K562 (cell line): ENCODE data around the gene NPEPPS. TPM values are rescaled to one million over a fixed set of nuclear protein-coding genes. Genes with fewer than 3 reads are reported as not detected.

Experiments used
- ATAC-seq: fragments of 200-7000 bp; cut with Tn5 transposase; 3 replicates; pipeline ENCODE4 v1.9.1; 2020; ENCODE audit warnings: moderate library complexity
- BruUV-seq: library from RNA; stranded (reverse); fragments of 400-500 nt; replicated peaks from 2 replicates; lab custom pipeline; 2021; lab: Mats Ljungman, UMichigan
- CTCF ChIA-PET: fragments of 300-600 bp; formaldehyde crosslinking; extraction: SDS; loops from one replicate; lab custom pipeline; 2021; ENCODE audit warnings: low intra/inter-chr PET ratio; lab: Yijun Ruan, JAX
- POLR2A ChIA-PET: fragments of 300-600, 350-650 bp; sonication (Branson Sonifier 250); formaldehyde crosslinking; extraction: SDS; loops from one replicate; lab custom pipeline; 2021; ENCODE audit warnings: antibody characterized with exemption, inconsistent platforms; lab: Yijun Ruan, JAX
- DNase-seq, 4 experiments: peaks; one replicate each; pipeline versions ENCODE4 v3.0.0 to v3.0.0-alpha.2; 2011 to 2018; ENCODE audit warnings: low spot score in 3 of 4, mixed read lengths in 3 of 4; ENCODE audit errors: extremely low read depth in 1 of 4
- FAIRE-seq: peaks from 2 replicates; lab custom pipeline; 2011; peaks lifted over from hg19 to GRCh38; lab: Jason Lieb, UNC
- H2AFZ ChIP-seq: 2 replicates; pipeline ENCODE4 v1.6.0; 2011; ENCODE audit warnings: low read depth, low read length, control low read depth, inconsistent platforms
- H3K27ac ChIP-seq: fragments of 200-600 bp; 3 replicates; pipeline ENCODE4 v1.8.0; 2011; ENCODE audit warnings: low read depth, mild to moderate bottlenecking, control low read depth, inconsistent platforms, low read length, moderate library complexity, mixed read lengths; ENCODE audit errors: extremely low read depth
- H3K27me3 ChIP-seq, 2 experiments: fragments of 300-600 bp in 1 of 2; 2 replicates in 1 of 2; 3 replicates in 1 of 2; pipeline versions ENCODE4 v1.6.0 to v1.8.0; 2011; ENCODE audit warnings: inconsistent platforms in 2 of 2, low read length in 2 of 2, mild to moderate bottlenecking in 1 of 2, mixed read lengths in 1 of 2, moderate library complexity in 1 of 2; ENCODE audit not compliant: control insufficient read depth in 2 of 2, insufficient read depth in 2 of 2
- H3K36me3 ChIP-seq: fragments of 300-600 bp; 3 replicates; pipeline ENCODE4 v1.8.0; 2011; ENCODE audit warnings: mild to moderate bottlenecking, low read length, inconsistent platforms; ENCODE audit not compliant: control insufficient read depth, insufficient read depth
- H3K4me1 ChIP-seq, 2 experiments: fragments of 200-600 bp in 1 of 2; replicated peaks in 1 of 2; 2 replicates in 1 of 2; 3 replicates in 1 of 2; pipeline versions ENCODE4 v1.5.1 to v1.8.0; 2011; ENCODE audit warnings: inconsistent platforms in 2 of 2, low read length in 2 of 2, mild to moderate bottlenecking in 1 of 2, mixed read lengths in 1 of 2, moderate library complexity in 1 of 2; ENCODE audit not compliant: control insufficient read depth in 2 of 2, insufficient read depth in 2 of 2
- H3K4me2 ChIP-seq: 2 replicates; pipeline ENCODE4 v1.6.1; 2011; ENCODE audit warnings: low read length, control low read depth, inconsistent platforms, mixed read lengths; ENCODE audit not compliant: insufficient read depth
- H3K4me3 ChIP-seq: fragments of 200-600 bp; sonication (generic), shearing (Covaris generic); 2 replicates; pipeline ENCODE4 v1.5.1; 2016; ENCODE audit warnings: control low read depth, inconsistent platforms
- H3K79me2 ChIP-seq: fragments of 200-600 bp; 3 replicates; pipeline ENCODE4 v1.8.0; 2011; ENCODE audit warnings: low read length, inconsistent platforms; ENCODE audit not compliant: control insufficient read depth, insufficient read depth
- H3K9ac ChIP-seq, 2 experiments: 2 replicates each; pipeline versions ENCODE4 v1.6.0 to v1.6.1; 2011; ENCODE audit warnings: low read depth in 2 of 2, low read length in 2 of 2, control low read depth in 1 of 2, inconsistent platforms in 1 of 2, mild to moderate bottlenecking in 1 of 2, mixed read lengths in 1 of 2; ENCODE audit not compliant: insufficient read depth in 1 of 2
- H3K9me1 ChIP-seq: one replicate; pipeline ENCODE4 v1.6.0; 2011; ENCODE audit warnings: inconsistent platforms, mild to moderate bottlenecking, low read length, moderate library complexity; ENCODE audit not compliant: control insufficient read depth, insufficient read depth
- H3K9me3 ChIP-seq: replicated peaks from 2 replicates; pipeline ENCODE4 v1.5.1; 2011; ENCODE audit warnings: low read depth, low read length, inconsistent platforms; ENCODE audit not compliant: control insufficient read depth, insufficient read depth
- H4K20me1 ChIP-seq: replicated peaks from 2 replicates; pipeline ENCODE4 v1.6.1; 2011; ENCODE audit warnings: low read length, inconsistent platforms, mixed read lengths; ENCODE audit not compliant: control insufficient read depth, insufficient read depth
- CBFA2T2 ChIP-seq: fragments of 450-650 bp; conservative IDR thresholded peaks from 2 replicates; pipeline ENCODE4 v1.6.1; 2017; ENCODE audit warnings: mild to moderate bottlenecking
- DPF2 ChIP-seq: fragments of 450-650 bp; IDR thresholded peaks from 2 replicates; pipeline ENCODE4 v1.6.1; 2016
- EWSR1 ChIP-seq: fragments of 450-650 bp; IDR thresholded peaks from 2 replicates; pipeline ENCODE4 v1.6.1; 2018; ENCODE audit warnings: borderline replicate concordance, mild to moderate bottlenecking, low read depth, moderate library complexity; ENCODE audit not compliant: partially characterized antibody
- RAD21 ChIP-seq, 2 experiments: fragments of 250-450 bp in 1 of 2; fragments of 450-650 bp in 1 of 2; sonication (Bioruptor Pico) in 1 of 2; formaldehyde crosslinking in 1 of 2; IDR thresholded peaks in 1 of 2; conservative IDR thresholded peaks in 1 of 2; 2 replicates each; pipeline versions ENCODE4 v1.4.0 to v1.8.0; 2020 to 2022; ENCODE audit warnings: mild to moderate bottlenecking in 2 of 2, moderate library complexity in 1 of 2
- RFX1 ChIP-seq: fragments of 450-650 bp; IDR thresholded peaks from 2 replicates; pipeline ENCODE4 v1.6.1; 2016; ENCODE audit warnings: mild to moderate bottlenecking, moderate library complexity
- WGBS: fragments of 100-300 bp; shearing (Covaris generic); methylation state at CpG from one replicate; pipeline ENCODE4 v1.1.6; 2016; ENCODE audit warnings: low coverage, mixed read lengths; ENCODE audit not compliant: insufficient coverage; ENCODE audit errors: missing lambda C conversion rate; 5-methylcytosine and 5-hydroxymethylcytosine counted together
- in situ Hi-C: fragments of 300-500 bp; cut with MboI; formaldehyde crosslinking; loops from 4 replicates; pipeline ENCODE4 v1.15.0; 2018; ENCODE audit warnings: inconsistent platforms, mixed read lengths
- intact Hi-C: fragments of 100-400 bp; cut with micrococcal nuclease; formaldehyde crosslinking; loops from 2 replicates; pipeline ENCODE4 v1.14.2; 2022
- polyA plus RNA-seq, 8 experiments: library from polyadenylated mRNA; depleted of rRNA in 4 of 8; stranded (reverse) in 5 of 8; unstranded in 3 of 8; fragments of >200 nt; fragmentation: Nextera tagmentation in 2 of 8; fragmentation: Illumina TruSeq in 1 of 8; extraction: Ambion mirVana in 2 of 8; extraction: Trizol in 1 of 8; gene quantifications; 2 replicates each; pipeline versions ENCODE4 v1.2.1 to v1.2.3, GENCODE V29; 2011 to 2014; ENCODE audit warnings: inconsistent platforms in 1 of 8, missing spikeins in 1 of 8
- total RNA-seq, 7 experiments: library from RNA; depleted of rRNA in 6 of 7; stranded (reverse); fragments of >200 nt in 6 of 7; fragmentation: Illumina TruSeq in 2 of 7; extraction: Trizol in 2 of 7; gene quantifications; 2 replicates each; pipeline versions ENCODE4 v1.2.1 to v1.2.3, GENCODE V29; 2011 to 2021; ENCODE audit warnings: low replicate concordance in 1 of 7
- TF ChIP-seq, protein P1 (sequence below), 2 experiments: fragments of 450-650 bp; formaldehyde crosslinking in 1 of 2; IDR thresholded peaks; 2 replicates each; pipeline versions ENCODE4 v1.4.0 to v1.6.1; 2014 to 2020; ENCODE audit warnings: mild to moderate bottlenecking in 2 of 2, borderline replicate concordance in 1 of 2, low read depth in 1 of 2
- TF ChIP-seq, protein P2 (sequence below): fragments of 450-650 bp; formaldehyde crosslinking; IDR thresholded peaks from 2 replicates; pipeline ENCODE4 v1.4.0; 2020; ENCODE audit warnings: mild to moderate bottlenecking, moderate library complexity
- TF ChIP-seq, protein P3 (sequence below), 3 experiments: IDR thresholded peaks in 2 of 3; conservative IDR thresholded peaks in 1 of 3; 2 replicates each; pipeline ENCODE4 v1.5.1; 2011 to 2012; ENCODE audit warnings: low read length in 3 of 3, mild to moderate bottlenecking in 3 of 3, control low read depth in 2 of 3, improper control_type of control experiment in 1 of 3, inconsistent platforms in 1 of 3, low read depth in 1 of 3, mixed read lengths in 1 of 3, moderate library complexity in 1 of 3; ENCODE audit not compliant: insufficient read depth in 2 of 3

Gene NPEPPS
- total and polyA plus RNA-seq, 9 of the 15 experiments (the other 6 are each of a cell fraction or from before 2014, with no cell fraction given), result 21.4 to 108 (median 46.0) TPM

DNA sequence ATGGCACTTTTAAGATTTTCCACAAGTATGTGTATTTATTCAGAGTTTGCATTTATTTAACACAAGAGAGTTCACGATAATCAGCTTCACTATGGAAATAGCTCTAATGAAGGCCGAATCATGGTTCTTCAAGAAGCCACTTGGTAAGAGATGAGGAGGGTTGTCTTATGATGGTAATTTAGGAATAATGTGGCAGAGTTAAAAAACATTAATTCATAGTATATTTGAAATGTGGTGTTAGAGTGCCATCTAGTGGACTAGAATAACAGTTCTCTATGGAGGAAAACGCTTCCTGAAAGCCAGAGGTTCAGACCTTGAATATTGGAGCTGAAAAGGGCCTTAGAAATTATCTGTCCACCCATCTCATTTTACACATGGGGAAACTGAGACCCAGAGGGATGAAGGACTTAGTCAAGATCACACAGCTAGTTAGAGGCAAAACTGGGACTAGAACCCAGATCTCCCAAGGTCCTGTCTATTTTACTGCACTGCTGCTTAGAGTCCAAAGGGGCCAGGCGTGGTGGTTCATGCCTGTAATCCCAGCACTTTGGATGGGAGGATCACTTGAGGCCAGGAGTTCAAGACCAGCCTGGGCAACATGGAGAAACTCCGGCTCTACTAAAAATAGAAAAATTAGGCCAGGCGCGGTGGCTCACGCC lies 85.0 kb downstream of the NPEPPS start:
- H3K4me1 ChIP-seq, result no peaks in the 10 kb centered on the region
- FAIRE-seq (peak; percentile 75), DNase-seq (peak; percentile 27 to 64 (median 30)), ATAC-seq (peak; percentile 84)
- no peaks in the 10 kb centered on the region for H3K27me3 ChIP-seq
- no peaks in the 10 kb centered on the region for H3K9me1 ChIP-seq
- WGBS, result 66% methylated on average over 8 of the region's 8 CpGs
- no peaks in the 10 kb centered on the region for H3K79me2 ChIP-seq
- no peak overlapping the region for H3K4me3 ChIP-seq
- H2AFZ ChIP-seq, result no peak overlapping the region
- ChIA-PET CTCF (interaction anchor here (0.6 to 2.4 kb wide), 5 partner anchors 83 to 674 kb away, joined by 3 to 13 read pairs (median 4); no protein-coding TSS in a partner anchor), POLR2A (no interaction called here)
- in situ Hi-C loops (loop anchor here (5.0 to 25.0 kb wide), 3 partner anchors 254 to 629 kb away; partner anchors contain the start of gene RPRML), intact Hi-C loops (loop anchor here (2.0 to 5.0 kb wide), 3 partner anchors 115 to 385 kb away; no protein-coding TSS in a partner anchor)
- H3K36me3 ChIP-seq, result peaks cover 83% of the 10 kb centered on the region
- 0 out of 3 replicates have a peak overlapping the region, but pooled peaks have one; percentile 33 for H3K27ac ChIP-seq
- H3K9me3 ChIP-seq, result no peaks in the 10 kb centered on the region
- no peak overlapping the region for H3K4me2 ChIP-seq
- no TSS peak for BruUV-seq
- H3K9ac ChIP-seq, result no peak overlapping the region
- H4K20me1 ChIP-seq, result no peaks in the 10 kb centered on the region
- TF ChIP-seq RFX1, result 0 out of 2 replicates have a peak, but pooled peaks have one; percentile 6
- TF ChIP-seq EWSR1, result peak; percentile 76
- TF ChIP-seq, protein P1, sequence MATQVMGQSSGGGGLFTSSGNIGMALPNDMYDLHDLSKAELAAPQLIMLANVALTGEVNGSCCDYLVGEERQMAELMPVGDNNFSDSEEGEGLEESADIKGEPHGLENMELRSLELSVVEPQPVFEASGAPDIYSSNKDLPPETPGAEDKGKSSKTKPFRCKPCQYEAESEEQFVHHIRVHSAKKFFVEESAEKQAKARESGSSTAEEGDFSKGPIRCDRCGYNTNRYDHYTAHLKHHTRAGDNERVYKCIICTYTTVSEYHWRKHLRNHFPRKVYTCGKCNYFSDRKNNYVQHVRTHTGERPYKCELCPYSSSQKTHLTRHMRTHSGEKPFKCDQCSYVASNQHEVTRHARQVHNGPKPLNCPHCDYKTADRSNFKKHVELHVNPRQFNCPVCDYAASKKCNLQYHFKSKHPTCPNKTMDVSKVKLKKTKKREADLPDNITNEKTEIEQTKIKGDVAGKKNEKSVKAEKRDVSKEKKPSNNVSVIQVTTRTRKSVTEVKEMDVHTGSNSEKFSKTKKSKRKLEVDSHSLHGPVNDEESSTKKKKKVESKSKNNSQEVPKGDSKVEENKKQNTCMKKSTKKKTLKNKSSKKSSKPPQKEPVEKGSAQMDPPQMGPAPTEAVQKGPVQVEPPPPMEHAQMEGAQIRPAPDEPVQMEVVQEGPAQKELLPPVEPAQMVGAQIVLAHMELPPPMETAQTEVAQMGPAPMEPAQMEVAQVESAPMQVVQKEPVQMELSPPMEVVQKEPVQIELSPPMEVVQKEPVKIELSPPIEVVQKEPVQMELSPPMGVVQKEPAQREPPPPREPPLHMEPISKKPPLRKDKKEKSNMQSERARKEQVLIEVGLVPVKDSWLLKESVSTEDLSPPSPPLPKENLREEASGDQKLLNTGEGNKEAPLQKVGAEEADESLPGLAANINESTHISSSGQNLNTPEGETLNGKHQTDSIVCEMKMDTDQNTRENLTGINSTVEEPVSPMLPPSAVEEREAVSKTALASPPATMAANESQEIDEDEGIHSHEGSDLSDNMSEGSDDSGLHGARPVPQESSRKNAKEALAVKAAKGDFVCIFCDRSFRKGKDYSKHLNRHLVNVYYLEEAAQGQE (IDR thresholded peaks at IDR 0.05; ENCODE audit: borderline replicate concordance), result peak; percentile 74; the same call in 1 of the 2 replicates
- TF ChIP-seq, protein P1 (CRISPR knock-in tag; IDR thresholded peaks at IDR 0.05; ENCODE audit: low read depth), result no peak
- TF ChIP-seq CBFA2T2, result no peak
- TF ChIP-seq RAD21 (CRISPR knock-in tag; conservative IDR thresholded peaks at IDR 0.05 in 1 of 2, IDR thresholded peaks at IDR 0.05 in 1 of 2), result peak; percentile 67 to 81
- 0 out of 2 replicates have a peak, but pooled peaks have one; percentile 29 for TF ChIP-seq DPF2
- TF ChIP-seq, protein P2, sequence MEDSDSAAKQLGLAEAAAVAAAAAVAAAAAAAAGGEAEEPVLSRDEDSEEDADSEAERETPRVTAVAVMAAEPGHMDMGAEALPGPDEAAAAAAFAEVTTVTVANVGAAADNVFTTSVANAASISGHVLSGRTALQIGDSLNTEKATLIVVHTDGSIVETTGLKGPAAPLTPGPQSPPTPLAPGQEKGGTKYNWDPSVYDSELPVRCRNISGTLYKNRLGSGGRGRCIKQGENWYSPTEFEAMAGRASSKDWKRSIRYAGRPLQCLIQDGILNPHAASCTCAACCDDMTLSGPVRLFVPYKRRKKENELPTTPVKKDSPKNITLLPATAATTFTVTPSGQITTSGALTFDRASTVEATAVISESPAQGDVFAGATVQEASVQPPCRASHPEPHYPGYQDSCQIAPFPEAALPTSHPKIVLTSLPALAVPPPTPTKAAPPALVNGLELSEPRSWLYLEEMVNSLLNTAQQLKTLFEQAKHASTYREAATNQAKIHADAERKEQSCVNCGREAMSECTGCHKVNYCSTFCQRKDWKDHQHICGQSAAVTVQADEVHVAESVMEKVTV, result peak; percentile 54; the same call in 1 of the 2 replicates
- TF ChIP-seq, protein P3, sequence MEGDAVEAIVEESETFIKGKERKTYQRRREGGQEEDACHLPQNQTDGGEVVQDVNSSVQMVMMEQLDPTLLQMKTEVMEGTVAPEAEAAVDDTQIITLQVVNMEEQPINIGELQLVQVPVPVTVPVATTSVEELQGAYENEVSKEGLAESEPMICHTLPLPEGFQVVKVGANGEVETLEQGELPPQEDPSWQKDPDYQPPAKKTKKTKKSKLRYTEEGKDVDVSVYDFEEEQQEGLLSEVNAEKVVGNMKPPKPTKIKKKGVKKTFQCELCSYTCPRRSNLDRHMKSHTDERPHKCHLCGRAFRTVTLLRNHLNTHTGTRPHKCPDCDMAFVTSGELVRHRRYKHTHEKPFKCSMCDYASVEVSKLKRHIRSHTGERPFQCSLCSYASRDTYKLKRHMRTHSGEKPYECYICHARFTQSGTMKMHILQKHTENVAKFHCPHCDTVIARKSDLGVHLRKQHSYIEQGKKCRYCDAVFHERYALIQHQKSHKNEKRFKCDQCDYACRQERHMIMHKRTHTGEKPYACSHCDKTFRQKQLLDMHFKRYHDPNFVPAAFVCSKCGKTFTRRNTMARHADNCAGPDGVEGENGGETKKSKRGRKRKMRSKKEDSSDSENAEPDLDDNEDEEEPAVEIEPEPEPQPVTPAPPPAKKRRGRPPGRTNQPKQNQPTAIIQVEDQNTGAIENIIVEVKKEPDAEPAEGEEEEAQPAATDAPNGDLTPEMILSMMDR (IDR thresholded peaks at IDR 0.05 in 2 of 3, conservative IDR thresholded peaks at IDR 0.05 in 1 of 3; ENCODE audit: insufficient read depth in 2 of 3, low read depth in 1 of 3, low read length in 3 of 3), result peak; percentile 35 to 79 (median 63); a peak in 5 of 6 replicates
